ENCODE data around the gene MIPEP.

MIPEP gene

DNA sequence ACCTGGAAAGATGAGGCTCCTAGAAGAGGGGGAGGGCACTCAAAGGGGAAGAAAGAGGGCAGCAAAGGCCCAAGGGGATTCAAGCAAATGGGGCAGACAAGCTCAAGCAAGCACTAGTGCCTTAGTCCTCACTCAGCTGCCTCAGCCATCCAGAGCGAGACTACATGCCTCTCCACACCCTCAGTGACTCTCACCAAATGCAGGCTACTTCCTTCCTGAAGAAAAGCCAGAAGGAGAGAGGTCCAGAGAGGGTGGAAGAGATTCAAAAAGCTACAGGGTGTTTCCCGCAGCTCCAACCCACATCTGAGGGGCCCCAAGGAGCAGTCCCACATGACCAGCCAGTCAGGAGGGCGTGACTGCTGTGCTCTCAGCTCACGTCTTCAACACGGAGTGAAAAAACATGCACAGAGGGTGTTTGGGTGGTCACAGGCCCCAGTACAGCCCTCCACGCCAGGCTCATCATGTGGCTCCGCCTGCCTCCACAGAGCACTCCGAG lies 40.5 kb downstream of the MIPEP start:
- no peak for DNase-seq
- Histone ChIP-seq H3K27ac (ENCODE audit: low read depth, low read length) (no peak overlapping the region), H3K56ac (ENCODE audit: low read length) (no peak overlapping the region), H3K23ac (ENCODE audit: low read length) (no peak overlapping the region), H2AK5ac (ENCODE audit: low read length) (no peak overlapping the region), H3K36me3 (ENCODE audit: control insufficient read depth, insufficient read depth, low read length) (no peaks in the 10 kb centered on the region), H2BK5ac (ENCODE audit: low read length) (no peak overlapping the region), H2BK15ac (replicated peaks; ENCODE audit: low read depth) (no peak overlapping the region), H3K9ac (ENCODE audit: low read length) (no peak overlapping the region), H2BK120ac (ENCODE audit: low read depth, low read length) (no peak overlapping the region), H3K18ac (ENCODE audit: low read length) (no peak overlapping the region), H3K4me1 (ENCODE audit: control insufficient read depth, low read depth, low read length) (peaks cover 4% of the 10 kb centered on the region), H3K27me3 (ENCODE audit: insufficient read depth, low read length, poor library complexity) (no peaks in the 10 kb centered on the region), H3K4me3 (ENCODE audit: low read length) (no peak overlapping the region), H4K8ac (ENCODE audit: low read depth, low read length) (no peak overlapping the region), H3K4me2 (ENCODE audit: low read length) (no peak overlapping the region), H3K79me1 (ENCODE audit: low read length) (no peaks in the 10 kb centered on the region), H4K5ac (ENCODE audit: low read length) (no peak overlapping the region), H3K79me2 (ENCODE audit: control insufficient read depth, insufficient read depth, low read length) (no peaks in the 10 kb centered on the region), H3K4ac (ENCODE audit: low read depth, low read length) (no peak overlapping the region)
- no CpG with 5 or more reads among the region's 8 CpGs for WGBS (ENCODE audit: extremely low coverage, insufficient coverage, low lambda C conversion rate)

DNA sequence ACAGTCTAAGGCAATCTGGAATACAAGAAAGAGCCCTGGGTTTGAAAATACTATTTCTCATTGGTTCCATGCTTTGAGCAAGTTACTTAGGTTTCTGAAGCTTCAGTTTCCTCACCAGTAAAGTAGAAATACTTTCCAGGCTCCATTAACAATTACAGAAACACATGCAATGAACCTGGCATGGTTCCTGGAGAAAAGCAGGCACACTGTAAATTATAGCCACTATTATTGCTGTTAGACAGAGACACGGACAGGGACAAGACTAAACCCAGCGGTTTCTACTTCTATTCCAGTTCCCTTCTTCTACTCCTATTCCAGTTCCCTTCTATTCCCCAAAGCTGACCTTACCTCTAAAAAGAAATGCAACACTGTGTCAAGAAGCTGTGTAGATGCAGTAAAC lies 41.2 kb downstream of the MIPEP start:
- no peaks in the 10 kb centered on the region for H3K79me2 ChIP-seq (ENCODE audit: control insufficient read depth, insufficient read depth, low read length)
- H3K9ac ChIP-seq (ENCODE audit: low read length) = no peak overlapping the region
- no peak overlapping the region for H4K8ac ChIP-seq (ENCODE audit: low read depth, low read length)
- no peak overlapping the region for H4K5ac ChIP-seq (ENCODE audit: low read length)
- peaks cover 4% of the 10 kb centered on the region for H3K4me1 ChIP-seq (ENCODE audit: control insufficient read depth, low read depth, low read length)
- H3K18ac ChIP-seq (ENCODE audit: low read length) = no peak overlapping the region
- no CpG with 5 or more reads among the region's 2 CpGs for WGBS (ENCODE audit: extremely low coverage, insufficient coverage, low lambda C conversion rate)
- H3K4me3 ChIP-seq (ENCODE audit: low read length) = no peak overlapping the region
- no peak overlapping the region for H3K23ac ChIP-seq (ENCODE audit: low read length)
- no peak overlapping the region for H2BK5ac ChIP-seq (ENCODE audit: low read length)
- no peaks in the 10 kb centered on the region for H3K79me1 ChIP-seq (ENCODE audit: low read length)
- no peak overlapping the region for H3K4ac ChIP-seq (ENCODE audit: low read depth, low read length)
- H3K4me2 ChIP-seq (ENCODE audit: low read length) = no peak overlapping the region
- H3K27me3 ChIP-seq (ENCODE audit: insufficient read depth, low read length, poor library complexity) = no peaks in the 10 kb centered on the region
- DNase-seq = no peak
- no peak overlapping the region for H2AK5ac ChIP-seq (ENCODE audit: low read length)
- no peak overlapping the region for H3K27ac ChIP-seq (ENCODE audit: low read depth, low read length)
- H2BK120ac ChIP-seq (ENCODE audit: low read depth, low read length) = no peak overlapping the region
- H3K56ac ChIP-seq (ENCODE audit: low read length) = no peak overlapping the region
- H3K36me3 ChIP-seq (ENCODE audit: control insufficient read depth, insufficient read depth, low read length) = no peaks in the 10 kb centered on the region
- H2BK15ac ChIP-seq (replicated peaks; ENCODE audit: low read depth) = no peak overlapping the region

DNA sequence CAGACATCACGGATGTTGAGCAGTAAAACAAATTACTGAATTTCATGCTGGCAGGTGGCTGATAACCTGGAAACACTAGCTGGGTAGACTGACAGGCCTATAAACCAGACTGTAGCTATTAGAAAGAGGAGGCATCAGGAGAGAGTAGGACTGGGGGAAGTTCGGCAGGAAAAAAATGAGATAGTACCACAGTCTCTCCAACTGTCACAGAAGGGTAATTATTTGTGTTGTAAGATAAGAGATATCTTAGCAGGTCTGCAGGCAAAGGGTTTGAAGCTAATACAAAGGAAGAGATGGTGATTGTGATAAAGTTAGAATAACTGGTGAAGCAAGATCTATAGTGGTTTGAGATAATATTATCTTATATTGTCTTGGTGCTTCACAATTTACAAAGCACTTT lies 41.7 kb downstream of the MIPEP start:
- no peak overlapping the region for H3K27ac ChIP-seq (ENCODE audit: low read depth, low read length)
- H3K9ac ChIP-seq (ENCODE audit: low read length) = no peak overlapping the region
- H3K79me2 ChIP-seq (ENCODE audit: control insufficient read depth, insufficient read depth, low read length) = no peaks in the 10 kb centered on the region
- peaks cover 4% of the 10 kb centered on the region for H3K4me1 ChIP-seq (ENCODE audit: control insufficient read depth, low read depth, low read length)
- no peak overlapping the region for H4K5ac ChIP-seq (ENCODE audit: low read length)
- no peak overlapping the region for H2AK5ac ChIP-seq (ENCODE audit: low read length)
- no peaks in the 10 kb centered on the region for H3K79me1 ChIP-seq (ENCODE audit: low read length)
- no peak overlapping the region for H3K4me2 ChIP-seq (ENCODE audit: low read length)
- no peak overlapping the region for H3K4me3 ChIP-seq (ENCODE audit: low read length)
- no peak overlapping the region for H3K18ac ChIP-seq (ENCODE audit: low read length)
- DNase-seq = peak; percentile 71
- no peaks in the 10 kb centered on the region for H3K36me3 ChIP-seq (ENCODE audit: control insufficient read depth, insufficient read depth, low read length)
- no CpG with 5 or more reads among the region's 2 CpGs for WGBS (ENCODE audit: extremely low coverage, insufficient coverage, low lambda C conversion rate)
- H2BK15ac ChIP-seq (replicated peaks; ENCODE audit: low read depth) = no peak overlapping the region
- no peak overlapping the region for H2BK120ac ChIP-seq (ENCODE audit: low read depth, low read length)
- H2BK5ac ChIP-seq (ENCODE audit: low read length) = no peak overlapping the region
- no peak overlapping the region for H3K4ac ChIP-seq (ENCODE audit: low read depth, low read length)
- H3K56ac ChIP-seq (ENCODE audit: low read length) = no peak overlapping the region
- H3K27me3 ChIP-seq (ENCODE audit: insufficient read depth, low read length, poor library complexity) = no peaks in the 10 kb centered on the region
- no peak overlapping the region for H3K23ac ChIP-seq (ENCODE audit: low read length)
- no peak overlapping the region for H4K8ac ChIP-seq (ENCODE audit: low read depth, low read length)

DNA sequence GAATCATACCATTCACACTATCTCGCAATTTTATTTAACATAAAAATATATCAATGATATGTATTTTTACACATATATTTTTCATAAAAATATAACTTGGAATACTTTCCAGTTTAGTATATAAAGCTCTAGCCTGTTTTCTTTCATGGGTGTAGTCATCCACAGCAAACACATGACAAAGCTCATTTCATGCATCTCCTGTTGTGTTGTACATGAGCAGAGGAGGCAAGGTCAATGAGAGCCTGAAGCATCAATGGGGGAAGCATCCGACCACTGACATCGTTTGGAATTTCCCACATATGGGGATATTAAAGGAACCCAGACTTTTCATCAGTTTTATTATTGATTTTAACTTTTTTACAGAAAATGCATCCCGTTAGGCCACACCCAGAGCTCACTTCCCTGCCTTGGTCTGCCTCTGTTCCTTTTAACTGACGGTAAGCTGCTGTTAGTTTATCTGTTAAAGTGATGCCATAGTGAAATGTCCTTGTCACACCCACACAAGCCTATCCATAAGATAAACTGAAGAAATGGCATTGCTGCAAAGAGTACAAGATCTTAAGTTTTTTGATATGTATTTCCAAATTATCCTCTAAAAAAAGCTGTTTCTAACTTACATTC lies 44.0 kb downstream of the MIPEP start:
- no peak overlapping the region for H2AK5ac ChIP-seq (ENCODE audit: low read length)
- H2BK5ac ChIP-seq (ENCODE audit: low read length) = no peak overlapping the region
- no peaks in the 10 kb centered on the region for H3K36me3 ChIP-seq (ENCODE audit: control insufficient read depth, insufficient read depth, low read length)
- WGBS (ENCODE audit: extremely low coverage, insufficient coverage, low lambda C conversion rate) = 100% methylated on average over 1 of the region's 5 CpGs
- no peak overlapping the region for H3K9ac ChIP-seq (ENCODE audit: low read length)
- H3K27ac ChIP-seq (ENCODE audit: low read depth, low read length) = no peak overlapping the region
- H3K27me3 ChIP-seq (ENCODE audit: insufficient read depth, low read length, poor library complexity) = no peaks in the 10 kb centered on the region
- no peak for DNase-seq
- no peaks in the 10 kb centered on the region for H3K79me2 ChIP-seq (ENCODE audit: control insufficient read depth, insufficient read depth, low read length)
- H3K4me1 ChIP-seq (ENCODE audit: control insufficient read depth, low read depth, low read length) = peaks cover 4% of the 10 kb centered on the region
- H2BK120ac ChIP-seq (ENCODE audit: low read depth, low read length) = no peak overlapping the region
- no peak overlapping the region for H4K5ac ChIP-seq (ENCODE audit: low read length)
- no peak overlapping the region for H3K4me2 ChIP-seq (ENCODE audit: low read length)
- H3K56ac ChIP-seq (ENCODE audit: low read length) = no peak overlapping the region
- H3K4me3 ChIP-seq (ENCODE audit: low read length) = no peak overlapping the region
- H2BK15ac ChIP-seq (replicated peaks; ENCODE audit: low read depth) = no peak overlapping the region
- no peaks in the 10 kb centered on the region for H3K79me1 ChIP-seq (ENCODE audit: low read length)
- H3K4ac ChIP-seq (ENCODE audit: low read depth, low read length) = no peak overlapping the region
- H3K18ac ChIP-seq (ENCODE audit: low read length) = no peak overlapping the region
- H3K23ac ChIP-seq (ENCODE audit: low read length) = no peak overlapping the region
- no peak overlapping the region for H4K8ac ChIP-seq (ENCODE audit: low read depth, low read length)

DNA sequence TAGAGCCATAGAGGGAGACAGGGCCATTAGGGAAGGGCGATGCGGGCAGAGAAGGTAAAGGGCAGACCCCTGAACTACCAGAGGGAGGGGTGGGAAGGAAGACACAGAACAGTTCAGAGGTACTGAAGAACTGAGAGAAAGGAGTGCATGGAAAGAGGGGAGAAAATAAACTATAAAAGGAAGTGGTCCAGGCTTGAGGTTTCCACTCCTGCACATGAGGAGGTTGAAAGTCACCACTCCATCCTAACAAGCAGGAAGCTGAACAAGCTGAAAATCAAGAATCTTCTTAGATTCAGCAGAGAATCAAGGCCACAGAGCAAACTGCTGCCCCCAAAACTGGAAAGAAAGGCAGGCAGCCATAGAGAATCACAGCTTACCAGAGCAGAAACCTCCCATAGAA lies 45.1 kb downstream of the MIPEP start:
- peaks cover 4% of the 10 kb centered on the region for H3K4me1 ChIP-seq (ENCODE audit: control insufficient read depth, low read depth, low read length)
- WGBS (ENCODE audit: extremely low coverage, insufficient coverage, low lambda C conversion rate) = no CpG with 5 or more reads among the region's 2 CpGs
- no peak overlapping the region for H3K18ac ChIP-seq (ENCODE audit: low read length)
- H3K36me3 ChIP-seq (ENCODE audit: control insufficient read depth, insufficient read depth, low read length) = no peaks in the 10 kb centered on the region
- H3K4ac ChIP-seq (ENCODE audit: low read depth, low read length) = no peak overlapping the region
- no peak overlapping the region for H3K23ac ChIP-seq (ENCODE audit: low read length)
- no peaks in the 10 kb centered on the region for H3K79me1 ChIP-seq (ENCODE audit: low read length)
- H2BK15ac ChIP-seq (replicated peaks; ENCODE audit: low read depth) = no peak overlapping the region
- no peak overlapping the region for H4K5ac ChIP-seq (ENCODE audit: low read length)
- no peak overlapping the region for H4K8ac ChIP-seq (ENCODE audit: low read depth, low read length)
- no peak overlapping the region for H3K9ac ChIP-seq (ENCODE audit: low read length)
- H3K27me3 ChIP-seq (ENCODE audit: insufficient read depth, low read length, poor library complexity) = no peaks in the 10 kb centered on the region
- no peak for DNase-seq
- H2BK5ac ChIP-seq (ENCODE audit: low read length) = no peak overlapping the region
- no peak overlapping the region for H3K56ac ChIP-seq (ENCODE audit: low read length)
- H3K27ac ChIP-seq (ENCODE audit: low read depth, low read length) = no peak overlapping the region
- no peaks in the 10 kb centered on the region for H3K79me2 ChIP-seq (ENCODE audit: control insufficient read depth, insufficient read depth, low read length)
- H3K4me3 ChIP-seq (ENCODE audit: low read length) = no peak overlapping the region
- no peak overlapping the region for H2AK5ac ChIP-seq (ENCODE audit: low read length)
- H2BK120ac ChIP-seq (ENCODE audit: low read depth, low read length) = no peak overlapping the region
- H3K4me2 ChIP-seq (ENCODE audit: low read length) = no peak overlapping the region

DNA sequence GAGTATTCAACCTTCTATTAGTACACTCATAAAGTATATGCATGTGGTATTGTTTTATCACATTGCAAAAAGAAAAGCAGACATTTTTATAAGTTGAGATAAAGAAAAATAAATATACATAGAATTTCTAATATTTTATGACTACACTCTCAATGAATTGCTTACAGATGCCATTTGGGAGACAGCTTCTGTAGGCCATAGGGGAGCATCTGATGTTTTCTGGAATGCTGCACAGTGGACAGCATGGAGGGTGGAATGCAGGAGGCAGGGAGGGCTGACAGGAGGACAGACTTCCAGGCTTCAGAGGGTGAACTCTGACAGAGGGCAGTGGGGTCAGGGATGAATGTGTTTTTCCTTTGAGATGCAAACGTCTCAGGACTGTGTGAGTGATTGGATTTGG lies 45.8 kb downstream of the MIPEP start:
- no peak overlapping the region for H2AK5ac ChIP-seq (ENCODE audit: low read length)
- H3K18ac ChIP-seq (ENCODE audit: low read length) = no peak overlapping the region
- WGBS (ENCODE audit: extremely low coverage, insufficient coverage, low lambda C conversion rate) = no CpG with 5 or more reads among the region's 1 CpG
- H3K23ac ChIP-seq (ENCODE audit: low read length) = no peak overlapping the region
- H3K27ac ChIP-seq (ENCODE audit: low read depth, low read length) = no peak overlapping the region
- no peak overlapping the region for H3K9ac ChIP-seq (ENCODE audit: low read length)
- no peaks in the 10 kb centered on the region for H3K79me2 ChIP-seq (ENCODE audit: control insufficient read depth, insufficient read depth, low read length)
- H2BK120ac ChIP-seq (ENCODE audit: low read depth, low read length) = no peak overlapping the region
- no peaks in the 10 kb centered on the region for H3K36me3 ChIP-seq (ENCODE audit: control insufficient read depth, insufficient read depth, low read length)
- no peak overlapping the region for H4K8ac ChIP-seq (ENCODE audit: low read depth, low read length)
- H4K5ac ChIP-seq (ENCODE audit: low read length) = no peak overlapping the region
- H3K56ac ChIP-seq (ENCODE audit: low read length) = no peak overlapping the region
- H3K4me2 ChIP-seq (ENCODE audit: low read length) = no peak overlapping the region
- no peaks in the 10 kb centered on the region for H3K79me1 ChIP-seq (ENCODE audit: low read length)
- no peaks in the 10 kb centered on the region for H3K27me3 ChIP-seq (ENCODE audit: insufficient read depth, low read length, poor library complexity)
- H2BK5ac ChIP-seq (ENCODE audit: low read length) = no peak overlapping the region
- H2BK15ac ChIP-seq (replicated peaks; ENCODE audit: low read depth) = no peak overlapping the region
- no peak for DNase-seq
- H3K4ac ChIP-seq (ENCODE audit: low read depth, low read length) = no peak overlapping the region
- peaks cover 4% of the 10 kb centered on the region for H3K4me1 ChIP-seq (ENCODE audit: control insufficient read depth, low read depth, low read length)
- H3K4me3 ChIP-seq (ENCODE audit: low read length) = no peak overlapping the region
